Anterior cingulate cortex (tissue), 58 donors: ENCODE results near the gene FAM89A.

Experiments used
- DNase-seq, 58 donors: peaks; one replicate each; lab custom pipeline; 2025; lab: John Stamatoyannopoulos, UW

FAM89A gene

GRCh38 chr1:230972855-230973271 lies 67.2 kb downstream of the FAM89A start:
- no peak for DNase-seq

GRCh38 chr1:230971771-230972170 lies 68.3 kb downstream of the FAM89A start:
- DNase-seq: peak in 3 of 58 donors; percentile 11 to 29 (median 12)

- no peak for DNase-seq
Observed at GRCh38 chr1:230970432-230970831, 69.6 kb downstream of the FAM89A start.
